ENCODE results near the gene CNIH3. TPM values are rescaled to one million over a fixed set of nuclear protein-coding genes. Genes with fewer than 3 reads are reported as not detected.
A peak's percentile ranks its signal among the peaks of the same experiment; 100 is the strongest.

CNIH3 gene
- total RNA-seq, 3 donors from 2014 or later (not counting 1 experiment from before 2014, with no cell fraction given), result 2.8 to 5.4 (median 5.0) TPM

DNA sequence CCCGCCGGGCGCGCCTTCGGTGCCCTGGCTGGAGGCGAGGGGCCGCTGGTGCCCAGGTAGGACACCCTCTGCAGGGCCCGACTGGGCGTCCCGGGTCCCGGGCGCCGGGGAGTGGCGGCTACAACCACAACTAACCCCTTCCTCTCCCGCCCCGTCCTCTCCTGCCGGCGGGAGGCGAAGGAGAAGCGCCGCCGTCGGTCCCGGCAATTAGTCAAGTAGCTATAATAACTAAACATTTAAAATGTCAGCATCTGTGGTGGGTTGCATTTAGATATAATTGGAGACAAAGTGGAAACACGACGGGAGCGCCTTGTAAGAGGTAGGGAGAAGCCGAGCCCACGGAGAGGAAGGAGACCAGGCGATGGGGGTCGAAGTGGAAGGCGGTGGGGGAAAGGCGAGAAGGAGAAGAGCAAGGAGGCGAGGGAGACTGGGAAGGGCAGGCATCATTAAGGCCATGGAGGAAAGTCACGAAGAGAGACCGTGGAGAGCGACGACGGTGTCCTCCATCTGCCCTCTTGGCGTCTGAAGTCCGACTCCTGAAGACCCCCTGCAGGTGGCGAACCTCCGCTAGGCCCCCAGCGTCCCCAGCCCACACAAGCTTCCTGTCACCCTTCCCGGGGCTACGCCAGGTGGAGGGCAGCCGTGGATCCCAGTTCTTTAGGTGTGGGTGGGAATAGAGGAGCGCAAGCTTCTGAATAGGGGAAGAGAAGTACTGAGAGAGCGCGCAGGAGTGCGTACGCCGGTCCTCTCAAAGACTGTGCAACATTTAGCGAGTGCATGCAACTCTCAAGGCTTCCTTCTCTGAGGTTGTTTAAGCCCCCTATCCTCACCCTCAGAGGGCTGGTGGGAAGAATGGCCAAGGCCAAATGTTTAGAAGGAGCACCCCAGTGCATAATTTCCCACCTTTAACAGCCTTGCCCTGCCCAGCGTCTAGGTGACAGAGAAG, 1.6 kb downstream of the CNIH3 start:
- ATAC-seq (no peak), DNase-seq (peak in 1 of 2 donors; percentile 24)
- H3K9me3 Mint-ChIP-seq, result peaks cover 3% of the 10 kb centered on the region in 2 donors
- Histone ChIP-seq H3K4me1 (ENCODE audit: control insufficient read depth, insufficient read depth, low read length) (peaks cover 26% of the 10 kb centered on the region), H3K36me3 (ENCODE audit: control insufficient read depth, insufficient read depth, low read length) (no peaks in the 10 kb centered on the region), H3K27me3 (ENCODE audit: control insufficient read depth, insufficient read depth, low read length) (peaks cover 35% of the 10 kb centered on the region), H3K9me3 (ENCODE audit: control insufficient read depth, insufficient read depth, low read length) (peaks cover 2% of the 10 kb centered on the region), H3K27ac (ENCODE audit: low read length) (no peak overlapping the region), H3K4me3 (ENCODE audit: low read length) (no peak overlapping the region)
- peak overlapping the region; percentile 82 for H3K4me3 Mint-ChIP-seq
- H3K27ac Mint-ChIP-seq, result peak overlapping the region in 1 of 2 donors; percentile 47
- no peaks in the 10 kb centered on the region for H3K36me3 Mint-ChIP-seq
- WGBS (ENCODE audit: insufficient coverage), result 6% methylated on average over 49 of the region's 55 CpGs
- intact Hi-C loops (cut with micrococcal nuclease), result no loop called here
- H3K4me1 Mint-ChIP-seq, result peaks cover 8 to 33% of the 10 kb centered on the region in 2 donors
- peaks cover 56 to 66% of the 10 kb centered on the region in 2 donors for H3K27me3 Mint-ChIP-seq (ENCODE audit: low read depth in 2 of 2)
- TF ChIP-seq, protein P1, sequence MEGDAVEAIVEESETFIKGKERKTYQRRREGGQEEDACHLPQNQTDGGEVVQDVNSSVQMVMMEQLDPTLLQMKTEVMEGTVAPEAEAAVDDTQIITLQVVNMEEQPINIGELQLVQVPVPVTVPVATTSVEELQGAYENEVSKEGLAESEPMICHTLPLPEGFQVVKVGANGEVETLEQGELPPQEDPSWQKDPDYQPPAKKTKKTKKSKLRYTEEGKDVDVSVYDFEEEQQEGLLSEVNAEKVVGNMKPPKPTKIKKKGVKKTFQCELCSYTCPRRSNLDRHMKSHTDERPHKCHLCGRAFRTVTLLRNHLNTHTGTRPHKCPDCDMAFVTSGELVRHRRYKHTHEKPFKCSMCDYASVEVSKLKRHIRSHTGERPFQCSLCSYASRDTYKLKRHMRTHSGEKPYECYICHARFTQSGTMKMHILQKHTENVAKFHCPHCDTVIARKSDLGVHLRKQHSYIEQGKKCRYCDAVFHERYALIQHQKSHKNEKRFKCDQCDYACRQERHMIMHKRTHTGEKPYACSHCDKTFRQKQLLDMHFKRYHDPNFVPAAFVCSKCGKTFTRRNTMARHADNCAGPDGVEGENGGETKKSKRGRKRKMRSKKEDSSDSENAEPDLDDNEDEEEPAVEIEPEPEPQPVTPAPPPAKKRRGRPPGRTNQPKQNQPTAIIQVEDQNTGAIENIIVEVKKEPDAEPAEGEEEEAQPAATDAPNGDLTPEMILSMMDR (IDR thresholded peaks at IDR 0.05), result no peak

DNA sequence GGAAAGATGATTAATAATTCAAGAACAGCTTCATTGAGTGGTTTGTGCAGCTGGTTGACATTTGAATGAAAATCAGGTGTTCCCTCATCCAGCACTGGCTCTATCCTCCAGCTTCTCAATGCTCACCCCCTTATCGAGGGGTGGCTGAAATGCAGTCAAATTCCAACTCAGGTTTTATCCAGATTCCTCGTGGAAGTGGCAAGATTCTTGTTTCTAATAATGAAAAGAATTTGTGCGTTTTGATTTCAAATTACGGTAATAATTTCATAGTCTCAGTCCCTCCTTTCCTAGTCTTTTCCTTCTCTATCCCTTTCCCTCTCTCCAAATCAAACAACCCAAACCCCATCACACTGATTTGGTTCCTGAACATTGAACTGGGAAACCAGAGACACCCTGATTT, 3.1 kb downstream of the CNIH3 start:
- Histone ChIP-seq H3K36me3 (ENCODE audit: control insufficient read depth, insufficient read depth, low read length) (no peaks in the 10 kb centered on the region), H3K27me3 (ENCODE audit: control insufficient read depth, insufficient read depth, low read length) (peaks cover 35% of the 10 kb centered on the region), H3K9me3 (ENCODE audit: control insufficient read depth, insufficient read depth, low read length) (peaks cover 2% of the 10 kb centered on the region), H3K27ac (ENCODE audit: low read length) (no peak overlapping the region), H3K4me1 (ENCODE audit: control insufficient read depth, insufficient read depth, low read length) (peaks cover 41% of the 10 kb centered on the region), H3K4me3 (ENCODE audit: low read length) (no peak overlapping the region)
- H3K27me3 Mint-ChIP-seq (ENCODE audit: low read depth in 2 of 2), result peaks cover 59 to 66% of the 10 kb centered on the region in 2 donors
- TF ChIP-seq, protein P1 (IDR thresholded peaks at IDR 0.05), result no peak
- H3K4me1 Mint-ChIP-seq, result peaks cover 22 to 48% of the 10 kb centered on the region in 2 donors
- no peak overlapping the region for H3K27ac Mint-ChIP-seq
- no peaks in the 10 kb centered on the region for H3K36me3 Mint-ChIP-seq
- 90% methylated on average over 2 of the region's 4 CpGs for WGBS (ENCODE audit: insufficient coverage)
- intact Hi-C loops (cut with micrococcal nuclease), result no loop called here
- peaks cover 3% of the 10 kb centered on the region in 2 donors for H3K9me3 Mint-ChIP-seq
- no peak for DNase-seq
- no peak overlapping the region for H3K4me3 Mint-ChIP-seq
- no peak for ATAC-seq

DNA sequence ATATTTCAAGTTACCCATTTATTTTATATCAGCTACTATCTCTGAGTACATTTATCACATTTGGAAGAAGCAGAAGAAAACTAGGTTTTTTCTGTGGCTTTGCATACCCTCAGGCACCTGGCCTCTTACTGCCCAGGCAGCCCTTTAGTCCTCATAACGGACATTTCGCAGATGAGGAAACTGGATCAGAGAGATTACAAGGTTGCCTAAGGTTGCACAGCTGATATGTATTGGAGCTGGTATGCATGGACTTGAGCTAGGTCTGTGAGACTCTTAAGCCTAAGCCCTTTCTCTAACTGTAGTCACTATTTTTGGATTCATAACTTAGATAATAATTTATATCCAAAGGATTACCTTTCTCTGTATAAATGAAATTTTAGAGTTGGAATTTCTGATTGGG, 4.0 kb downstream of the CNIH3 start:
- WGBS (ENCODE audit: insufficient coverage), result 100% methylated on average over 2 of the region's 2 CpGs

More for the DNA sequence above, 4.0 kb downstream of the CNIH3 start:
- no peaks in the 10 kb centered on the region for H3K36me3 Mint-ChIP-seq
- peaks cover 50% of the 10 kb centered on the region for H3K4me1 ChIP-seq (ENCODE audit: control insufficient read depth, insufficient read depth, low read length)
- peaks cover 3% of the 10 kb centered on the region in 2 donors for H3K9me3 Mint-ChIP-seq
- H3K9me3 ChIP-seq (ENCODE audit: control insufficient read depth, insufficient read depth, low read length), result peaks cover 2% of the 10 kb centered on the region
- no peak overlapping the region for H3K27ac Mint-ChIP-seq
- H3K36me3 ChIP-seq (ENCODE audit: control insufficient read depth, insufficient read depth, low read length), result no peaks in the 10 kb centered on the region
- no peak overlapping the region for H3K4me3 Mint-ChIP-seq
- H3K4me1 Mint-ChIP-seq, result peaks cover 29 to 57% of the 10 kb centered on the region in 2 donors
- intact Hi-C loops (cut with micrococcal nuclease), result no loop called here
- no peak for ATAC-seq
- H3K27me3 ChIP-seq (ENCODE audit: control insufficient read depth, insufficient read depth, low read length), result peaks cover 35% of the 10 kb centered on the region
- no peak for DNase-seq
- H3K27me3 Mint-ChIP-seq (ENCODE audit: low read depth in 2 of 2), result peaks cover 54 to 63% of the 10 kb centered on the region in 2 donors
- no peak overlapping the region for H3K4me3 ChIP-seq (ENCODE audit: low read length)
- TF ChIP-seq, protein P1 (IDR thresholded peaks at IDR 0.05), result no peak
- H3K27ac ChIP-seq (ENCODE audit: low read length), result no peak overlapping the region
